ENCODE measurements around the gene HLA-B.
"Not testable (repeated sequence)": the region's sequence is repeated elsewhere in the genome, so short reads cannot be mapped to it uniquely, and the experiment has no call there.

The HLA-B gene

GRCh38 chr6:31356946-31357466, at the start of gene HLA-B:
Gene HLA-B (minus strand): TSS chr6:31357179. CDS start chr6:31357158, 21 bp downstream.
- peak; percentile 39 for DNase-seq

DNA sequence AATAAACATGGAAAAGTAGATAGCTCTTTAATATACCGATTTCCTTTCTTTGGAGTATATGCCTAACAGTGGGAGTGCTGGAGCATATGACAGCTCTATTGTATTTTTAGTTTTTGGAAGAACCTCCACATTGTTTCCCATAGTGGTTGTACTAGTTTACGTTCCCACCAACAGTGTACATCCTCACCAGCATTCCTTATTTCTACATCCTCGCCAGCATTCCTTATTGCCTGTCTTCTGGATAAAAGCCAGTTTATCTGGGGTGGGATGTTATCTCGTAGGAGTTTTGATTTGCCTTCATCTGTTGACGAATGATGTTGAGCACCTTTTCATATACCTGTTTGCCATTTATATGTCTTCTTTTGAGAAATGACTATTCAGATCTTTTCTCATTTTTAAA, 49.0 kb upstream of the HLA-B start:
- DNase-seq, result no peak

DNA sequence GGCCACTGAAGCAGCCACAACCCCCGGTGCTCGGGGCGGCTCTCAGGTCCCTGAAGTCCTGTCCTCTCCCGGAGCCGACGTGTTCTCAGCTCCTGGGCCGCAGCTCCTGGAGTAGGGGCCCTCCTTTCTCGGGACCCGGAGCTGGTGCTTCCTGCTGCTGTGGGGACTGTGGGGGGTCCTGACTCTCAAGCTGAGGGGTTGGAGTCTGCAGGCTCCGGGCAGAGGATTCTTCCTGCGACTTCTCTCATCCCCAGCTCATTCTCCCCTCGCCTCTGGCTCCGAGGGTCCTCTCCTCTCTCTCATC, 47.0 kb upstream of the HLA-B start:
- DNase-seq, result not testable (repeated sequence)

- DNase-seq, result peak; percentile 9
These were observed 46.5 kb upstream of the HLA-B start, which contains the start of gene MICA for GRCh38 chr6:31403283-31404060. Gene MICA (plus strand): TSS chr6:31403595. CDS start chr6:31403633, 38 bp downstream.

GRCh38 chr6:31402324-31403282, 45.6 kb upstream of the HLA-B start:
- no peak for DNase-seq

DNA sequence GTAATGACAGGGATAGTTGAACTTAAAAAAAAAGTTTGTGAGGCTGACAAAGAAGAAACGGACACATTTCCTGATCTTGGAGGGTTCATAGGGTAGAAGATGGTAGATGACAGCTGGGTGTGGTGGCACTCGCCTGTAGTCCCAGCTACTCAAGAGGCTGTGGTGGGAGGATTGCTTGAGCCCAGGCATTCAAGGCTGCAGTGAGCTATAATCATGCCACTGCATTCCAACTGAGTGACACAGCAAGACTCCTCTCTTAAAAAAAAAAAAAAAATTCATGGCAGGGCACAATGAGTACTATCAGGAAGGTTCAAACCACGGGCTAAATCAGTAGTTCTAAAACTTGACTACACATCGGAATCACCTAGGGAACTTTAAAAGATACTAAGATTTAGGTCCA, 44.4 kb upstream of the HLA-B start:
- DNase-seq, result no peak

DNA sequence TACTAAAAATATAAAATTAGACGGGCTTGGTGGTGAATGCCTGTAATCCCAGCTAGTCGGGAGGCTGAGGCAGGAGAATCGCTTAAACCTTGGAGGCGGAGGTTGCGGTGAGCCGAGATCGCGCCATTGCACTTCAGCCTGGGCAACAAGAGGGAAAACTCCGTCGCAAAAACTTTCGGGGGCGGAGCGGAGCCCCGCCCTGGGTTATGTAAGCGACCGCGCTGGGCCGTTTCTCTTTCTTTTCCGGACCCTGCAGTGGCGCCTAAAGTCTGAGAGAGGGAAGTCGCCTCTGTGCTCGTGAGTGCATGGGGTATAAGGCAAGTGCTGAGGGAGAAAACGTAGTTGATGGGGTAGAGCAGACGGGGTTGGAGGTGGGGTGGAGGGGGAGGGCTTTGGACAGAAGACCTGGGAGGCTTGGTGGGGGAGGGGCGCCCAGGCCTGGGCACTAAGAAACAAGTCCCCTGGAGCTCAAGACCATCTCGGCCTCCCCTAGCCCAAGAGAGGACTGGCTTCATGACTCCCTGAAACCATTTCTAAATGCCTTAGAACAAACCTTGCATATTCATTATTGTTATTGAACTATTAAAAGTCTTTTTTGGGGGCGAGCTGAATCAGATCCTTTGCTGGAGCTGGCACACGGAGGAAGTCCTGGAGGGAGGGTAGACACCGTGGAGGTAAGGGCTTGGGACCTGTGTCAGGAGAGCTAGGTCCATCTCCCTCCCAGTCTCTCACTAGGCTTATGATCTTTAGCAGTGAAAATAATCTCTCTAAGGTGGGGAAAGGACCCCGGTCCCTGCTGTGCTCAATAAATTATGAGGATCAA, 43.7 kb upstream of the HLA-B start:
- DNase-seq, result no peak

- peak; percentile 61 for DNase-seq
These were observed 42.8 kb upstream of the HLA-B start for GRCh38 chr6:31399589-31400466.

DNA sequence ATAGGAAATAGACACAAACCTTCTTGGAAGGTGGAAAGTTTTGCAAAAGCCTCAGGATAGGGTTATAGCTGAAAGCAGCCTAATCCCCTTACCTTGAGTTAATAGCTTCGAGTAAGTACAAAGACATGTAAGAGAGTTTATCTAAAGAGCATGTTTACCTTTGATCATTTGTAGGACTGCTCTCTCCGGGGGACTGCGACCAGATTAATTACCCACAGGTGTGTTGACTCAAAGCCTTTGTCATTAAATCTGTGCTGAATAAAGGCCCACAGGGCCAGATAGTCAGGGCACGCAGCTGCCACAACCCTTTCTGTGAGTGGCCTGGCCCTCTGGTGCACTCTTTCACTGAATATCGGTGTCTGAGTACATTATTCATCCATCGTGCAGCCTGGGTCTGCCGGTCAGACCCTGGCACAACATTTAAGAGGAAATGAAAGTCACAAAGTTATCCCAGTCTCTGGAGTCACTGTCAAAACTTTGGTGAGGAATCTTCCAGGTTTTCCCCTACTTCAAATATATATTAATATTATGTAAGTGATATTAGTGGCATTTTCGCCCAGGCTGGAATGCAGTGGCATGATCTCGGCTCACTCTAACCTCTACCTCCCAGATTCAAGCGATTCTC, 41.0 kb upstream of the HLA-B start:
- peak; percentile 8 for DNase-seq

GRCh38 chr6:31397153-31397499, 40.1 kb upstream of the HLA-B start:
- not testable (repeated sequence) for DNase-seq

GRCh38 chr6:31396422-31397152, 39.6 kb upstream of the HLA-B start:
- DNase-seq, result peak; percentile 61

DNA sequence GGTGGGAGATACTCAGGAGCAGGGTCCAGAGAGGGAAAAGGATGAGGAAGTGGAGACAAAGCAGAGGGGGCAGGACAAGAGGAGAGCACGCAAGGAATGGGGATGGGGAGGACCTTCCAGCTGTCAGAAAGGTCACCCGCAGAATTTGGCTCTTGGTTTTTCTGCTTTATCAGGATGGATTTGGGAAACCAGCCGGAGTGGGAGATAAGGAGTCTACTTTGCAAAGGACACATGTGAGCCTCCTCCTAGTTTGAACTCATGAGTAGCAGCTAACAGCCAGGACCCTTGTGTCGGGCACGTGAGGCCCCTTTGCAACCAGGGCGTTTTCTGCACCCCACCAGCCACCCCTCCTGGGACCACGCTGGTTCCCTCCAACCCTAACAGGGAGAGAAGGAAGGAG, 38.9 kb upstream of the HLA-B start:
- no peak for DNase-seq

- DNase-seq, result no peak
These were observed 37.4 kb upstream of the HLA-B start for GRCh38 chr6:31394381-31394780.

GRCh38 chr6:31393932-31394331, 37.0 kb upstream of the HLA-B start:
- no peak for DNase-seq

GRCh38 chr6:31389802-31390132, 32.8 kb upstream of the HLA-B start:
- DNase-seq, result not testable (repeated sequence)

DNA sequence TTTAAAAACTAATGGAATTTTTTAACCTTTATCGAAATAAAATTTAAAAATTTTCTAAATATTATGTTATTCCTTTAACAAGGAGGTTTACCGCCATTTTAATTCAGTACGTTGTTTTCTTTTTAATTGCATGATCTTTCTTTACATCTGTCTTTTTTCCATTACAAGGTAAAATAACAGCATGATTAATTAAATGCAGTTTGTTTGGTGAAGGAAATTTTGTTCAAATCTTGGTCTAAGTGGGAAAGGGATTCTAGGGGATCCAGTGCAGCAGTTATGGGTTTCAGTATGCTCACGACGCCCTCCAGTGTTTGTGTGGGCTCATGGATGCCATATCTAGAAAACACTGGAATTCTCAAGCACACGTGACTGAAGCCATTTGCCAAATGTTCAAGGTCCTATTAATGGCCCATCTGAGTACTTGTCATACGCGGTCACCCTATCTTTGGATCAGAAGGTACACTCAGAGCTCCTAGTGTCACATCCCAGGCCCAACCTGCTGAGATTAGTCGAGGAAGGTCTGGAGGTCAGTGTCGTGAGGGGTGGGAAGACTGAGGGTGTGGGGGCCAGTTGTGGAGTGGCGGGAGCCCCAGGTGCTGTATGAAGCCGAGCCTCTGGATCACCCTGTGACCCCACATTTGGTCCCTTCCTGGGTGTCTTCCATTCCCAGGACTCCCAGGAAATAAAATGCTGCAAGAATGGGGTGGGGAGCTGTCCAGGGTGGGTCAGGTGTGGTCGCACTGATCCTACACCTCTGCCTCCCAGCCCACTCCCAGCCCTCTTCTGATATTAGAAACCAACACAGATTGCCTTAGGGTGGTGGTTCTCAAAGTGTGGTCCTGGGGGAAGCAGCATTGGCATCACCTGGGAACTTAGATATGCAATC, 32.2 kb upstream of the HLA-B start:
- not testable (repeated sequence) for DNase-seq

- DNase-seq, result no peak
These were observed 30.0 kb upstream of the HLA-B start for GRCh38 chr6:31386977-31387376.

- DNase-seq, result no peak
These were observed 29.1 kb upstream of the HLA-B start for GRCh38 chr6:31386099-31386498.

DNA sequence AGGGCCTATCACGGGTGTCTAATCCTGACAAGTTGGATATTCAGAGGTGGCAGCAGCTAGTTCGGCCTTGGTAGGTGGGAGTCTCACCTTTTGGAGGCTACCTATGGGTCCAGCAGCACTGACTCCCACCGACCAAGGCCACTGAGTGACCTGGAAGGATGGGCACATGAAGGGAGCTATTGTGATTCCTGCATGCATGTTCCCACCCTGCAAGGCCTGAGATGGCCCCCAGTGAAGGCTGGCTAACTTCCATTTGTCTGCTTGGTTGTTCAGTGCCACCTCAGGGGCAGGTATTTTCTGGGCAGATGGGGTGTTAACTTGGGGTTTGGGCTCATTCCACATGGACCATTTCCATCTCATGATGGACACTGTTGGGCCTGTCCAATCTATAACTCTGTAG, 28.1 kb upstream of the HLA-B start:
- DNase-seq, result no peak

- no peak for DNase-seq
These were observed 26.2 kb upstream of the HLA-B start for GRCh38 chr6:31383149-31383548.

Measured in NCI-H774 (cell line).